Neural progenitor cell (in vitro differentiated cells): ENCODE results near the gene TSHZ2.
"Not testable (repeated sequence)": the region's sequence is repeated elsewhere in the genome, so short reads cannot be mapped to it uniquely, and the experiment has no call there.

Source experiments
- CTCF ChIP-seq: fragments of 200-600 bp; sonication (generic); IDR thresholded peaks from 2 replicates; pipeline ENCODE4 v1.5.1; 2017; ENCODE audit warnings: antibody characterized with exemption, mild to moderate bottlenecking
- EZH2phosphoT487 ChIP-seq: fragments of 200-600 bp; sonication (generic); IDR thresholded peaks from 2 replicates; pipeline ENCODE4 v1.6.1; 2017; ENCODE audit warnings: antibody characterized with exemption

GRCh38 chr20:53323460-53323859 lies 351.3 kb downstream of the TSHZ2 start:
- not testable (repeated sequence) for TF ChIP-seq EZH2phosphoT487, CTCF
